ENCODE measurements around the gene PLCH1.

PLCH1 gene

DNA sequence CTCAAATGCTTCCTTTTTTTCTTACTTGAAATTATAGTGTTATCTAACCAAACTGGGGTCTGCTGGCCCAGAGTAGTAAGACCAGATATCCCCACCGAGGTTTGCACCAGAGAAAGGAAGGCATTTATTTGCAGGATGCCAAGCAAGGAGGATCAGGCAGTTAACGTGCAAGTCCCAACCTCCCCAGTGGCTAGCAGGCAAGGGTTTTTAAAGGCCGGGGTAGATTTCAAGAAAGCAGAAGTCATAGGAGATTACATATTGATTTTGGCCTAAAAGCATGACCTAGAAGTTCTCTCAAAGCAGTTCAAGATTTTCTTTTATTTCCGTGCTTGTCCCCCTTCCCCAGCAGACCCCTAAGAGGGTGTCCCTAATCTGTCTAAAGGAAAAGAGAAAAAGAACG is 418.6 kb downstream of the PLCH1 start:
- Histone ChIP-seq H3K4me3 (ENCODE audit: low read length) (no peak overlapping the region), H3K9me2 (replicated peaks; ENCODE audit: control insufficient read depth, low read length) (no peaks in the 10 kb centered on the region), H3K79me2 (ENCODE audit: control insufficient read depth, low read length) (no peaks in the 10 kb centered on the region), H3K4me1 (ENCODE audit: control insufficient read depth, low read length) (peaks cover 18% of the 10 kb centered on the region), H3K27ac (ENCODE audit: low read depth, low read length) (no peak overlapping the region), H3K27me3 (ENCODE audit: control insufficient read depth, low read length) (no peaks in the 10 kb centered on the region), H3K9me3 (ENCODE audit: control insufficient read depth, insufficient read depth, low read length) (no peaks in the 10 kb centered on the region), H3K4me2 (ENCODE audit: low read length) (no peak overlapping the region), H3K36me3 (ENCODE audit: control insufficient read depth, low read length) (no peaks in the 10 kb centered on the region), H4K20me1 (ENCODE audit: control insufficient read depth, insufficient read depth, low read depth, low read length) (no peaks in the 10 kb centered on the region), H3F3A (ENCODE audit: control insufficient read depth, insufficient read depth) (no peaks in the 10 kb centered on the region)
- TF ChIP-seq EZH2phosphoT487 (IDR thresholded peaks at IDR 0.05; ENCODE audit: borderline replicate concordance, low read length): no peak
- TF ChIP-seq, protein P1, sequence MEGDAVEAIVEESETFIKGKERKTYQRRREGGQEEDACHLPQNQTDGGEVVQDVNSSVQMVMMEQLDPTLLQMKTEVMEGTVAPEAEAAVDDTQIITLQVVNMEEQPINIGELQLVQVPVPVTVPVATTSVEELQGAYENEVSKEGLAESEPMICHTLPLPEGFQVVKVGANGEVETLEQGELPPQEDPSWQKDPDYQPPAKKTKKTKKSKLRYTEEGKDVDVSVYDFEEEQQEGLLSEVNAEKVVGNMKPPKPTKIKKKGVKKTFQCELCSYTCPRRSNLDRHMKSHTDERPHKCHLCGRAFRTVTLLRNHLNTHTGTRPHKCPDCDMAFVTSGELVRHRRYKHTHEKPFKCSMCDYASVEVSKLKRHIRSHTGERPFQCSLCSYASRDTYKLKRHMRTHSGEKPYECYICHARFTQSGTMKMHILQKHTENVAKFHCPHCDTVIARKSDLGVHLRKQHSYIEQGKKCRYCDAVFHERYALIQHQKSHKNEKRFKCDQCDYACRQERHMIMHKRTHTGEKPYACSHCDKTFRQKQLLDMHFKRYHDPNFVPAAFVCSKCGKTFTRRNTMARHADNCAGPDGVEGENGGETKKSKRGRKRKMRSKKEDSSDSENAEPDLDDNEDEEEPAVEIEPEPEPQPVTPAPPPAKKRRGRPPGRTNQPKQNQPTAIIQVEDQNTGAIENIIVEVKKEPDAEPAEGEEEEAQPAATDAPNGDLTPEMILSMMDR (IDR thresholded peaks at IDR 0.05; ENCODE audit: low read depth, low read length, poor library complexity, severe bottlenecking): no peak
